Measurements from ENCODE around the gene NSD2.

Gene NSD2

GRCh38 chr4:1866189-1866661 lies 5.0 kb upstream of the NSD2 start:
- DNase-seq, result no peak

- DNase-seq, result no peak
Observed at GRCh38 chr4:1868293-1868692, 2.9 kb upstream of the NSD2 start.

- no peak for DNase-seq
Observed at GRCh38 chr4:1868912-1869311, 2.3 kb upstream of the NSD2 start.

- no peak for DNase-seq
Observed at GRCh38 chr4:1869530-1870327, 1.5 kb upstream of the NSD2 start.

- DNase-seq, result peak; percentile 82
Observed at GRCh38 chr4:1870328-1870577, 940 bp upstream of the NSD2 start.

GRCh38 chr4:1871471-1872021 lies 353 bp downstream of the NSD2 start:
- DNase-seq, result no peak

- DNase-seq, result no peak
Observed at GRCh38 chr4:1872870-1873269, 1.7 kb downstream of the NSD2 start.

- DNase-seq, result no peak
Observed at GRCh38 chr4:1873291-1873690, 2.1 kb downstream of the NSD2 start.

GRCh38 chr4:1873776-1874175 lies 2.6 kb downstream of the NSD2 start:
- DNase-seq, result no peak

- DNase-seq, result no peak
Observed at GRCh38 chr4:1874201-1874600, 3.0 kb downstream of the NSD2 start.

GRCh38 chr4:1879485-1879884 lies 8.3 kb downstream of the NSD2 start:
- no peak for DNase-seq

GRCh38 chr4:1880332-1880731 lies 9.1 kb downstream of the NSD2 start:
- DNase-seq, result no peak

- DNase-seq, result no peak
Observed at GRCh38 chr4:1882850-1883271, 11.7 kb downstream of the NSD2 start.

- no peak for DNase-seq
Observed at GRCh38 chr4:1883583-1883982, 12.4 kb downstream of the NSD2 start.

GRCh38 chr4:1885414-1885813 lies 14.2 kb downstream of the NSD2 start:
- no peak for DNase-seq

- no peak for DNase-seq
Observed at GRCh38 chr4:1887052-1887451, 15.9 kb downstream of the NSD2 start.

GRCh38 chr4:1890979-1891570 lies 19.9 kb downstream of the NSD2 start:
- no peak for DNase-seq

GRCh38 chr4:1895971-1896657 lies 24.9 kb downstream of the NSD2 start:
- no peak for DNase-seq

GRCh38 chr4:1896658-1896991 lies 25.4 kb downstream of the NSD2 start:
- no peak for DNase-seq

- no peak for DNase-seq
Observed at GRCh38 chr4:1898007-1898406, 26.8 kb downstream of the NSD2 start.

- no peak for DNase-seq
Observed at GRCh38 chr4:1898681-1899080, 27.5 kb downstream of the NSD2 start.

GRCh38 chr4:1899149-1900086 lies 28.2 kb downstream of the NSD2 start:
- peak; percentile 52 for DNase-seq

- no peak for DNase-seq
Observed at GRCh38 chr4:1900087-1900433, 28.9 kb downstream of the NSD2 start.

Measured in activated effector memory CD4-positive, alpha-beta T cell treated with Interleukin-2 at 50 U/mL for 16 hours (primary cell).